ENCODE data around the gene SIRPG. TPM values are rescaled to one million over a fixed set of nuclear protein-coding genes. Genes with fewer than 3 reads are reported as not detected.

Gene SIRPG
- total and polyA plus RNA-seq, 4 donors, result 0.32 to 0.71 (median 0.42) TPM; not detected in 1

- H3K4me3 ChIP-seq (ENCODE audit: low read depth in 1 of 3, low read length in 3 of 3), result no peak overlapping the region
- H3K36me3 ChIP-seq (ENCODE audit: control insufficient read depth in 4 of 4, insufficient read depth in 3 of 4, low read depth in 1 of 4, low read length in 3 of 4), result no peaks in the 10 kb centered on the region
- WGBS, result 88% methylated on average over 14 of the region's 14 CpGs
- DNase-seq (ENCODE audit: low spot score), result no peak
- peaks cover 0 to 5% (median under 1%) of the 10 kb centered on the region in 4 donors for H3K9me3 ChIP-seq (ENCODE audit: control insufficient read depth in 4 of 4, low read length in 3 of 4)
- H3K27me3 ChIP-seq (ENCODE audit: control insufficient read depth in 4 of 4, insufficient read depth in 4 of 4, low read length in 3 of 4), result peaks cover 0 to 2% (median 0%) of the 10 kb centered on the region in 4 donors
- H3K27ac ChIP-seq (ENCODE audit: low read depth in 1 of 2, low read length in 2 of 2), result no peak overlapping the region
- no peak for TF ChIP-seq NR2F2 (IDR thresholded peaks at IDR 0.05)
- no peak for TF ChIP-seq ATF3 (IDR thresholded peaks at IDR 0.05)
- no peak for TF ChIP-seq GABPA (IDR thresholded peaks at IDR 0.05 in 1 of 2, conservative IDR thresholded peaks at IDR 0.05 in 1 of 2)
- TF ChIP-seq SP1 (IDR thresholded peaks at IDR 0.05), result no peak
- no peak for TF ChIP-seq RAD21 (IDR thresholded peaks at IDR 0.05)
- TF ChIP-seq FOXA2 (IDR thresholded peaks at IDR 0.05), result no peak
- no peak for TF ChIP-seq TAF1 (conservative IDR thresholded peaks at IDR 0.05)
- no peak for TF ChIP-seq FOXA1 (IDR thresholded peaks at IDR 0.05)
- TF ChIP-seq HNF4A (conservative IDR thresholded peaks at IDR 0.05), result no peak
- TF ChIP-seq, protein P1, sequence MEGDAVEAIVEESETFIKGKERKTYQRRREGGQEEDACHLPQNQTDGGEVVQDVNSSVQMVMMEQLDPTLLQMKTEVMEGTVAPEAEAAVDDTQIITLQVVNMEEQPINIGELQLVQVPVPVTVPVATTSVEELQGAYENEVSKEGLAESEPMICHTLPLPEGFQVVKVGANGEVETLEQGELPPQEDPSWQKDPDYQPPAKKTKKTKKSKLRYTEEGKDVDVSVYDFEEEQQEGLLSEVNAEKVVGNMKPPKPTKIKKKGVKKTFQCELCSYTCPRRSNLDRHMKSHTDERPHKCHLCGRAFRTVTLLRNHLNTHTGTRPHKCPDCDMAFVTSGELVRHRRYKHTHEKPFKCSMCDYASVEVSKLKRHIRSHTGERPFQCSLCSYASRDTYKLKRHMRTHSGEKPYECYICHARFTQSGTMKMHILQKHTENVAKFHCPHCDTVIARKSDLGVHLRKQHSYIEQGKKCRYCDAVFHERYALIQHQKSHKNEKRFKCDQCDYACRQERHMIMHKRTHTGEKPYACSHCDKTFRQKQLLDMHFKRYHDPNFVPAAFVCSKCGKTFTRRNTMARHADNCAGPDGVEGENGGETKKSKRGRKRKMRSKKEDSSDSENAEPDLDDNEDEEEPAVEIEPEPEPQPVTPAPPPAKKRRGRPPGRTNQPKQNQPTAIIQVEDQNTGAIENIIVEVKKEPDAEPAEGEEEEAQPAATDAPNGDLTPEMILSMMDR (IDR thresholded peaks at IDR 0.05; ENCODE audit: low read depth, low read length, missing input control), result no peak
- no peak for TF ChIP-seq REST (IDR thresholded peaks at IDR 0.05)
- no peak for TF ChIP-seq EGR1 (IDR thresholded peaks at IDR 0.05; ENCODE audit: low read depth in 2 of 2)
- TF ChIP-seq YY1 (IDR thresholded peaks at IDR 0.05), result no peak
- no peak for TF ChIP-seq JUND (IDR thresholded peaks at IDR 0.05)
- H3K4me1 ChIP-seq (ENCODE audit: control insufficient read depth in 4 of 4, insufficient read depth in 4 of 4, low read length in 3 of 4), result peaks cover 0 to 5% (median 0%) of the 10 kb centered on the region in 4 donors
- no peak overlapping the region for H3K9ac ChIP-seq (ENCODE audit: low read depth in 1 of 2, low read length in 2 of 2)
Observed at GRCh38 chr20:1623501-1624205, 33.9 kb downstream of the SIRPG start.

GRCh38 chr20:1622450-1622849 lies 35.1 kb downstream of the SIRPG start:
- Histone ChIP-seq H3K4me3 (ENCODE audit: low read depth in 1 of 3, low read length in 3 of 3) (no peak overlapping the region), H3K4me1 (ENCODE audit: control insufficient read depth in 4 of 4, insufficient read depth in 4 of 4, low read length in 3 of 4) (peaks cover 0 to 5% (median 0%) of the 10 kb centered on the region in 4 donors), H3K9me3 (ENCODE audit: control insufficient read depth in 4 of 4, low read length in 3 of 4) (peaks cover 0 to 5% (median 2%) of the 10 kb centered on the region in 4 donors), H3K9ac (ENCODE audit: low read depth in 1 of 2, low read length in 2 of 2) (no peak overlapping the region), H3K27me3 (ENCODE audit: control insufficient read depth in 4 of 4, insufficient read depth in 4 of 4, low read length in 3 of 4) (peaks cover 0 to 2% (median 0%) of the 10 kb centered on the region in 4 donors), H3K36me3 (ENCODE audit: control insufficient read depth in 4 of 4, insufficient read depth in 3 of 4, low read depth in 1 of 4, low read length in 3 of 4) (no peaks in the 10 kb centered on the region), H3K27ac (ENCODE audit: low read depth in 1 of 2, low read length in 2 of 2) (no peak overlapping the region)
- no peak for DNase-seq (ENCODE audit: low spot score)
- WGBS, result 11% methylated on average over 1 of the region's 1 CpG
- no peak for TF ChIP-seq ATF3 (IDR thresholded peaks at IDR 0.05)
- no peak for TF ChIP-seq REST (IDR thresholded peaks at IDR 0.05)
- TF ChIP-seq JUND (IDR thresholded peaks at IDR 0.05), result no peak
- TF ChIP-seq YY1 (IDR thresholded peaks at IDR 0.05), result no peak
- TF ChIP-seq FOXA1 (IDR thresholded peaks at IDR 0.05), result no peak
- no peak for TF ChIP-seq TAF1 (conservative IDR thresholded peaks at IDR 0.05)
- TF ChIP-seq HNF4A (conservative IDR thresholded peaks at IDR 0.05), result no peak
- TF ChIP-seq RXRA (IDR thresholded peaks at IDR 0.05), result no peak
- TF ChIP-seq, protein P2, sequence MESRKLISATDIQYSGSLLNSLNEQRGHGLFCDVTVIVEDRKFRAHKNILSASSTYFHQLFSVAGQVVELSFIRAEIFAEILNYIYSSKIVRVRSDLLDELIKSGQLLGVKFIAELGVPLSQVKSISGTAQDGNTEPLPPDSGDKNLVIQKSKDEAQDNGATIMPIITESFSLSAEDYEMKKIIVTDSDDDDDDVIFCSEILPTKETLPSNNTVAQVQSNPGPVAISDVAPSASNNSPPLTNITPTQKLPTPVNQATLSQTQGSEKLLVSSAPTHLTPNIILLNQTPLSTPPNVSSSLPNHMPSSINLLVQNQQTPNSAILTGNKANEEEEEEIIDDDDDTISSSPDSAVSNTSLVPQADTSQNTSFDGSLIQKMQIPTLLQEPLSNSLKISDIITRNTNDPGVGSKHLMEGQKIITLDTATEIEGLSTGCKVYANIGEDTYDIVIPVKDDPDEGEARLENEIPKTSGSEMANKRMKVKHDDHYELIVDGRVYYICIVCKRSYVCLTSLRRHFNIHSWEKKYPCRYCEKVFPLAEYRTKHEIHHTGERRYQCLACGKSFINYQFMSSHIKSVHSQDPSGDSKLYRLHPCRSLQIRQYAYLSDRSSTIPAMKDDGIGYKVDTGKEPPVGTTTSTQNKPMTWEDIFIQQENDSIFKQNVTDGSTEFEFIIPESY (IDR thresholded peaks at IDR 0.05), result no peak
- TF ChIP-seq GABPA (IDR thresholded peaks at IDR 0.05 in 1 of 2, conservative IDR thresholded peaks at IDR 0.05 in 1 of 2), result no peak
- no peak for TF ChIP-seq RAD21 (IDR thresholded peaks at IDR 0.05)
- TF ChIP-seq FOXA2 (IDR thresholded peaks at IDR 0.05), result no peak

All from liver (tissue), 9 donors.